ENCODE measurements around the gene DPEP3.
"Not testable (repeated sequence)": the region's sequence is repeated elsewhere in the genome, so short reads cannot be mapped to it uniquely, and the experiment has no call there.

The DPEP3 gene

GRCh38 chr16:67993207-67994039 lies 13.1 kb upstream of the DPEP3 start:
- peak; percentile 89 for DNase-seq

DNA sequence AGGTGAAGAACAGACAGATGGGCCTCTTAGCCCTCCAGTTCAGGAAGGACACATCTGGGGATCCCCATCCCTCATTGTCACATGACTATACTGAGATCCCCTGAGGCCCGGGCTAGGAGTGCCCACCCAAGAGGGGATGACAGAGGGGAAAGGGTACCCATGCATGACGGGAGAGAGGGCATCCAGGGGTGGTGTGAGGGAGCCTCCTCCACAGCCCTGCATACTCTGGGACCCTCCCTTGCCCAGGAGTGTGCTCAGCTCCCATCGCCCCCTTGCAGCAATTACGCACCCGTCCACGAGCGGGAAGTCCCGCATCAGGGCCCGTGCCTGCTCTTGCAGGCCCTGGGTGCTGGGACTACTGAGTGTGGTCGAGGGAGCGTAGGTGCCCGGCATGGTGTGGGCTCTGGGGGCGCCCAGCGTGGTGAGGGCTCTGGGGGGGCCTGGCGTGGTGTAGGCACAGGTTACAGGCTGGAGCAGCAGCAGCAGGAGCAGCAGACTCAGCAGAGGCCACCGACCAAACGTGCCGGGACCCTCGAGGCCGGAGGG lies 12.4 kb upstream of the DPEP3 start:
- DNase-seq: no peak

DNA sequence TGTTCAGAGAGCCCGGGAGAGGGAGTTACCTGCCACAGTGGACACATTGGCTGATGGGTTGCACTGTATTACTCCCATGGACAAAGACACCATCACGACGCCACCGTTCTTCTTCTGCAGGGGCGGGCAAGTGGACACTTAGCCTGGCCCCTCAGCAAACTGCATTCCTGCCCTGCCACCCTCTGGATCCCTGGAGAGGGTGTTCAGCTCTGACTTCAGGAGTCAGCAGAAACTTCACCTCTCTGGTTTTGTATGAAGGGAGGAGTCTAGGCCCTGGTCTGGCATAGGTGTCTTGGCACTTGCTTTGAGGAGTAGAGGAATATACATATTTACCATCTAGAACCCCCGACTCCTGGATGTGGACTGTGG lies 9.7 kb upstream of the DPEP3 start:
- no peak for DNase-seq

DNA sequence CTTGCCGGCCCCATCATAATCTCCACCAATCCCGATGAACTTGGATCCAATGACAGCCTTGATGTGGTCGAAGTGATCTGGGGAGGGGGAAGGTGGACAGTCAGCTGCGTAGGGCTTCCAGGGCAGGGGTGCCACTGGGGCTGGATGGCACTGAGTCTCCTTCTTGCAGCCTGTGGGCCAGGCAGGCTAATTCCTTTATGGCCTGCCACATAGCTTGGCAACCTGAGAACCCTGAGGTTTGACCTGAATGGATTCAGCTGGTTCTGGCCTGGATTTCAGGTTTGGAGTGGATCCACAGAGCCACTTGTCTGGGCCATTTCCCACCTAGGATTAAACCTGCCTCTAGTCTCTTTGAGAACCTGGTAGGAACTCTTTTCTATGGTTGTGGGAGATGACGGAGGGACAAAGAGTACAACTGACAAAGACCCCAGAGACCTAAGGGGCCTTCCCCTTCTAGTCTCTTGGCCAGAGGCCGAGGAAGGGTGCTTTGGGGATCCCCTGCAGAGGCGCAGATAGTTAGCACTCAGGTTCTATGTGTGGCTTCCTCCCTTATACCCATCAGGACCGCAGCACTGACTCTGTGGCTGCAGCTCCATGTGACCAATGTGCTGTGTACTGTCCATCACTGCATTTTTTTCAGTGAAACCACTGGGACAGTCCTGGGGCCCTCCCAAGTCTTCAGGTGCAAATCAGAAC lies 9.2 kb upstream of the DPEP3 start:
- DNase-seq: no peak

DNA sequence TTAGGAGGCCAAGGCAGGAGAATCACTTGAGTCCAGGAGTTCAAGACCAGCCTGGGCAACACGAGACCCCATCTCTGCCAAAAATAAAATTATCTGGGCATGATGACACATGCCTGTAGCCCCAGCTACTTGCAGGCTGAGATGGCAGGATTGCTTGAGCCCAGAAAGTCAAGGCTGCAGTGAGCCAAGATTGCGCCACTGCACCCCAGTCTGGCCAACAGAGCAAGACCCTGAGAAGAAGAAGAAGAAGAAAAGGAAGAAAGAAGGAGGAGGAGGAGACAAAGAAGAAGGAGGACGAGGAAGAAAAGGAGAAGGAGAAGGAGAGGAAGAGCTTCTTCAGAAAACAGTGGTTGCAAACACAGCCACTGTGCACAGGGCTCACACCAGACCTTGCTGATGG lies 8.4 kb upstream of the DPEP3 start:
- no peak for DNase-seq

DNA sequence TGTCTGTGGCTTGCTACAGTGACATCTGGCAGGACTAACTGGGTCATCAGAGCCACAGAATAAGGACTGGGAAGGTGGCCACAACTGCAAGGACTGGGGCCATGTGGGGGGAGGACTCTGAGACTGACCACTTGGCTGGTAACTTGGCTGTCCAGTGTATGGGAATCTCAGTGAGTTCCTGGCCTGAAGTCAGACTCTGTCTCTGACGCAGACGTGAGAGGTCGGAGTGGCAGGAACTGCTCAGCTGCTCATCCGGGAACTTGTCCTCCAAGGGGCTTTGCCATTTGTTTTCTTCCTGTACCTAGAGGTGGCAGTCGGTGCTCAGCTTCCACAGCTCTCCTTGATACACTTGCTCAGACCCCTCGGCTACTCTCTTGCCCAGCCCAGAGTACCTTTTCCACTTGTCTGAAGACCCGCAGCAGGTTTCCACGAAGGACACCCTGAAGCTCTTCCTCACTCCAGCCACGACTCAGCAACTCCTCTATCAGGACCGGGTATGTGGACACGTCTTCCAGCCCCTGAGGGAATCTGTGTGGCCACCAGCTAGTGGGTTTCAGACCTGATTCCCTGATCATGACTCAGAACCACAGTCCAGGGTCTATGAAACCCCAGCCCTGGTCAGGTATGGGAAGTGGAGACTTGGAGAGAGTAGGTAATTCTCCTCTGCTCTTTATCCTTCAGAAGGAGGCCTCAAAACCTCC lies 7.3 kb upstream of the DPEP3 start:
- DNase-seq: no peak

- no peak for DNase-seq
Measured at GRCh38 chr16:67986949-67987348, 6.7 kb upstream of the DPEP3 start.

GRCh38 chr16:67982011-67982696 lies 1.9 kb upstream of the DPEP3 start:
- no peak for DNase-seq

DNA sequence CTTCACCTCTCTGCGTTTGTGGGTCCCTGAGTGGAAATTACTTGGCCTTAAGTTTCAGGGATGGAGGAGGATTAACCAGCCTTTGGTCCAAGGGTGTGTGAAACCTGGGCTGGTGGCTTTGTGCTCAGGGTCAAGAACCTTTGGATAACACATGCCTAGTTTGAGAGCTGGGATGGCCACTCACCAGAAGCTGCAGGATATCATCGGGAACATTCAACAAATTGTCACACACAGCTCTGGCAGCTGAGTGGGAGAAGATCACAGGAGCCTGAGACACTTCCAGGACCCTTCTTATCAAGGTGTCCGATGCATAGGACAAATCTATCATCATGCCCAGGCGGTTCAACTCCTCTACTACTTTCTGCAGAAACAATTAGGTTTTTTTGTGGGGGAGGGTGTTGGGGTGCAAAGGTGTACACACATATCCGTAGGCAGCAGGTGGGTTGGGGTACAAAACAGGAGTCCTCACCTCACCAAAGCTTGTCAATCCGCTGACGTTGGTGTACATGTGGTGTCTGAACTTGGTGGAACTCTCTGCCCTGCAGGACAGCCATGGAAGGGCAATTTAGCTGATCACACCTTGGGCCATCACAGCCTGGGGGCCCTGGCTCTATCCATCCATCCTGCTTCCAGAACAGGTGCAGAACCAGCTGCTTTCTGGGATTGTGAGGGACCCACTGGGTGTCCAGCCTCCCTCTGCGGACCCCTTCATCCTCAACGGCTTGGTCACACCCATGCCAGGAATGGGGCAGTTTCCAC lies 2.7 kb downstream of the DPEP3 start:
- no peak for DNase-seq

DNA sequence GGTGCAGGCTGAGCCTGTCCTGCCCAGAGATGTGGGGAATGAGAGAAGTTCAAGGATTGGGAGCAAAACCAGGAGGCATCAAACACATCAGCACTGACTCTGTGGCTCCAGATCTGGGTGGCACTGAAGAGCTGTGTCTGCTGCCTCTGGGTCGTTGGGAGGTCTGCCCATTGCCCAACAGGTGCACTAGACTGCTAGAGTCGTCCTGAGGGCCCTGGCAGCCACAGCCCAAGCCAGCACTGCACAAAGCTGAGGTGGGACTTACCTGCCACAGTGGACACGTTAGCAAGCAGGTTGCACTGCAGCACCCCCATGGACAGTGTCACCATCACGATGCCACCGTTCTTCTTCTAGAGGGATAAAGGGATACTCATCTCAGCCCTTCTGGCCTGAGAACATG lies 3.3 kb downstream of the DPEP3 start:
- no peak for DNase-seq

DNA sequence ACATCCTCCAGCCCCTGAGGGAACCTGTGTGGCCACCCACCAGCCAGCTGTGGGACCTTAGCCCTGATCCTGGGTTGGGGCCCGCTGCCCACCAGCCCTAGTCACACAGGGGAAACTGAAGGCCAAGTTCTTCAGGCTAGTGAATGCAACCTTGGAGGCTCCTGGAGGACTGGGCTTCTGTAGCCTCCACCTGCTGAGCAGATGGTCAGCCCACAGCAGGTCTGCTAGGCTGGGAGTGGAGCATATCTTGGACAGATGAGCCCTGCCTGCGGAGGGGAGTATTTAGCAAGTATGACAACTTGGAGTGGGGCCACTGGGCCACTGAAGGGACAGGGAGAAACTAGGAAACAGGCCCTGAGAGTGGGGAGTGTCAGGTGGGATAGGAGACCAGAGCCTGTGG lies 4.1 kb downstream of the DPEP3 start:
- no peak for DNase-seq

DNA sequence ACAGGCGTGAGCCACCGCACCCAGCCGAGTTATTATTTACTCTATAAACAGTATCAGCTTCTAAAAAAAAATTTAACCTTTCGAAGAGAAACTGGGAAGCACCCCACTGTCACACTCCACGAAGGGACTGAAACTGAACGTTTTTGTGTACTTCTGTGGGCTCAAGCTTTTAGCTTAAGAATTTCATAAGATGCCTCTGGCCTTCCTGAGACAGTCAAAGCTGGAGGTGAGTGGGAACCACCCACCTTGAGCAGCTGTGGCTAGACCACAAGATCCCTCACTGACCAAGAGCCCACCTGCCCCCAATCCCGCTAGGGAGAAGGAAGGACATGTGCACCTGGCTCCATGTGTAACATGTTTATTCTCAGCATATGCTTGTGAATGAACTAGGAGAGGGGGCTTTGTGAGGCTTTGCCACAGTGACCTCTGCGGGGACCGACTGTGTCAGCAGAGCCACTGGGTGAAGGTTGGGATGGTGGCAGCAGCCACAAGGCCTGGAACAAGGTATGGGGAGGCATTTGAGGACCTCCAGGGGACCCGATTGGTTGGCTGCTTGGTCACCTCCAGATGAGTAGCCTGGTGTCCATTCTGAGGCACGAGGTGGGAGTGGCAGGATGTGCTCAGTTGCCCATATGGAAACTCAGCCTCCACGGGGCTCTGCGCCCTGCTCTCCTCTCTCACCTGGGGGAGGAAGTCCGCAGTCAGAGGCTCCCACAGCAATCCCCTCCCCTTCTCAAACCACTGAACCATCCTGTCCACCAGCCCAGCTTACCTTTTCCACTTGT lies 4.8 kb downstream of the DPEP3 start:
- DNase-seq: no peak

DNA sequence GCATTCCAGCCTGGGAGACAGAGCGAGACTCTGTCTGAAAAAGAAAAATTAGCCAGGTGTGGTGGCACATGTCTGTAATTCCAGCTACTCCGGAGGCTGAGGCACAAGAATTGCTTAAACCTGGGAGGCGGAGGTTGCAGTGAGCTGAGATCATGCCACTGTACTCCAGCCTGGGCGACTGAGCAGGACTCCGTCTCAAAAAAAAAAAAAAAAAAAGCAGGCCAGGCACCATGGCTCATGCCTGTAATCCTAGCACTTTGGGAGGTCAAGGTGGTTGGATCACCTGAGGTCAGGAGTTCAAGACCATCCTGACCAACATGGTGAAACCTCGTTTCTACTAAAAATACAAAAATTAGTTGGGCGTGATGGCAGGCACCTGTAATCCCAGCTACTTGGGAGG lies 8.0 kb downstream of the DPEP3 start:
- DNase-seq: not testable (repeated sequence)

GRCh38 chr16:67971111-67971510 lies 9.2 kb downstream of the DPEP3 start:
- DNase-seq: no peak

DNA sequence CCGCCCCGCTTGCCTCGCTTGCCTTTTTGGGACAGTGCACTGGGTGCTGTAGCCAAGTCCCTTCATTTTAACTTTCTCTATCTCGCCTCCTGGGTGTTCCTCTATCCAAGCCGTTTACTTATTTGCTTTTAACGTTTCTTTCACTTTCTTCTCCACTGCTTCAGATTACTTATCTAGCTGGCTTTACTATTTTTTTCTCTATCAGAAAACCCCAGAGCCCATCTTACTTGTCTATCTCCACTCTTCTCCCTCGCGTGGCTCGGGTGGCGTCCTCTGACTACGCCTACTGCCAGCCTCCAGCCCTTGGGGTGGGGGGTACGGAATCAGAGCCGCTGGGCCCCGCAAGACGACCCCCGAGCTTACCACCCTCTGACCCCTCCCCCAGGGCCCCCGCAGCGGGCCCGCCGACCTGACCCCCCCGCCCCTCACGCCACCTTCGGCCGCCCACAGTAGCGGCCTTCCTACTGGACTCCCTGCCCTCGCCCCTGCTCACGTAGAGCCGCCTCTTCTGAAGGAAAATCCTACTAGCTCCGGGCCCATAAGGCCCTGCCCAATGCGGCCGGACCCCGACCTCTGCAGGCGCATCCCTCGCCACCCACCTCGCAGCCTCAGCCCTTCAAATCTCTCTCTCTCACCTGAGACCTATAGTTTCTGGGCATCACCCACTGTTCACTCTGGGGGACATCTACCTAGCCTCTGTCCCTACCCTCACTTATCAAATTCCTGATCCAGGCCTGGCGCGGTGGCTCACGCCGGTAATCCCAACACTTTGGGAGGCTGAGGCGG lies 10.9 kb downstream of the DPEP3 start:
- DNase-seq: no peak

DNA sequence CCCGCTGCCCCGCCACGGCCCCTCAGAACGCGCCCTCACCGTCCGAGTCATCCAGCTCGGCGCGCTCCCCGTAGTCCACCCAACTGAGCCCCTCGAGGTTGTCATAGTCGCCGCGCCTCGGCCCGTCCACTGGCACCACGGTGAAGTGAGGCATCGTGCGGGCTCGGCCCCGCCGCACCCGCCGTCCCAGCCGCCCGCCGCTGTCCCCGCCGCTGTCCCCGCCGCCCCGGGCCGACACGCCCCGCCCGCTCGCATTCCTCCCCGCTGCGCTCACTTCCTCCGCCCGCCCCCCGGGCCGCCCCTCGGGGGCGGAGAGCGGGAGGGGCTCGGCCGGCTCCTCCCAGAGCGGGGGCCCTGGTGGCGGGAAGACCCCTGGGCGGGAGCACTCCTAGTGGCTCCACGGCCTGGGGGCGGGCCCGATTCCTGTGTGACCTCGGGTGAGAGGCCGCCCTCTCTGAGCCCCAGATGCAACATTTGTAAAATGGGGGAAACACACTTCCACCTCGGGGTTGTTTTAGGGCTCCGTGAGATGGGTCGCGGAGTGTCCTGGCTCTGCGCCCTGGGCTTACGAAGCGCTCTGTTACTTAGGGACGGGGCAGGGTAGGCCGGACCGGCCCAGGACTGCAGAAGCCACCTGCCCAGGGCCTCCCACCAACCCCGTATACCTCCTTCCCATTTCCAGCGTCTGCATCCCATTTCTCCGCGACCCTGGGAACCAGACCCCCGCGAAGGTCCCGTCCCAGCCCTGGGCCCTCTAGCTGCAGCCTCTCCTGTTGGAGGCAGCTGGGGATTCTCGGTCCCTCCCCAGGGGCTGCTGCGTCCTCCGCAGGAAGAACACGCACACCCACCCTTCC lies 11.7 kb downstream of the DPEP3 start, which contains the start of gene SLC12A4:
TSS of gene SLC12A4 (minus strand) at position 238 of the 854 bp plus-strand sequence. CDS start at position 154, 84 bp downstream.
- peak; percentile 95 for DNase-seq

GRCh38 chr16:67967958-67968399 lies 12.3 kb downstream of the DPEP3 start:
- peak; percentile 47 for DNase-seq

GRCh38 chr16:67967183-67967957 lies 12.9 kb downstream of the DPEP3 start:
- DNase-seq: peak; percentile 60
